Middle frontal gyrus (tissue), 1 donor: Measurements from ENCODE around the gene ZEB2.

Experiments
- DNase-seq: peaks from one replicate; pipeline ENCODE4 v3.0.0-alpha.2; 2015; ENCODE audit warnings: low spot score; ENCODE audit errors: extremely low spot score

The ZEB2 gene

DNA sequence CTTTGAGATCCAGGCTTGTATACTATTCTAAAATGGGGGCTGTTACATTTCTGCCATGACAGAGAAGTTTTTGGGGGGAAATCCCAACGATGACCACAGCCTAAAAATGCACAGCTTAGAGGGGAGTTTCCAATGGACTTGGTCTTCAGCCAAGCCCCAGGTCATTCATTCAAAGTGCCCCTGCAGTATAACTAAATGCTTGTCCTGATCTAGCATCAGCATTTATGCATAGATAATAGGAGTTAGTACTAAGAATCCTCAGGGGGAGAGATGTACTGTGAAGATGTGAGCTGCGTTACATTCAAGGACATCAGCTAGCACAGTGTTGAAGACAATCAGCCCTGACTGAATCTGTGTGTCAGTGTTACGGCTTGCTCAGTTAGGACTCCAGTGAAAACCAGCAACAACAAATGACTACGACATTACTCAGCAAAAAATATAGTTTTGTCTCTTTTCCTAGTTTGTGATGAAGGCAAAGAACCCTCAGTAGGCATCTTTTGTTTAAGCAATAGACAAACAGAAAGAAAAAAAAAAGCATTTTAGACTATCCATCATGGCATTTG is 160.9 kb downstream of the ZEB2 start:
- DNase-seq = no peak

GRCh38 chr2:144358374-144358964 is 161.4 kb downstream of the ZEB2 start:
- no peak for DNase-seq

DNA sequence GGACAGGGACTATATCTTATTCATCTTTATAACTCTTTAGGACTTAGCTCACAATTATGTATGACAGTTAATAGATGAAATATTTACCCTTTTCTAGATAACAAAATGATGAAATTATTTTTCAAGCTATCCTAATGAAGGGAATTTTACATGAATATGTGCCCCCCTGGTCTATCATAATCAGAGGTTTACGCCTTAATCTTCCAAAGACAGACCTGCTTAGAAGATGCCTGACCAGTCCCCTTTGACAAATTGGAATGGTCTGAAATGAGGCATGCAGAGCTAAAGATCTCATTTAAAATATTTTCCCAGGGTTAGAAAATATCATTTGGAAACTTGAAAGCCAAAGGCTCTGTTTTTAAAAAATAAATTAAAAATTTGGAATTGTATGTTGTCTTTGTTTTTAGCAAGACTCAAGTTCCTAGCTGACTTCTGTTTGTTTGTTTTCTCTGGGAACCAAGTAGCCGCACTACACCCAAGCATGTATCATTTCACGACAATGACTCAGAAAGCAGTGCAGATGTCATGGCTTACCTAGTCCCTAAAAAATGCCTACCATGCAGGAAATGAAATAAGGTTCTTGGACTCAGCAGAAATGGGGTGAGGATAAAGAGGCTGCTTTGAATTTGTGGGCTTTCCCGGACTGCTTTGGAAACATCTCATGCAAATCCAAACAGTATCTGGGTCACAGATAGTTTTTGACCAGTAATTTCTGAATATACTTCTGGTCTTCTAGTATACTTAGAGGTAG is 162.1 kb downstream of the ZEB2 start:
- DNase-seq = no peak

DNA sequence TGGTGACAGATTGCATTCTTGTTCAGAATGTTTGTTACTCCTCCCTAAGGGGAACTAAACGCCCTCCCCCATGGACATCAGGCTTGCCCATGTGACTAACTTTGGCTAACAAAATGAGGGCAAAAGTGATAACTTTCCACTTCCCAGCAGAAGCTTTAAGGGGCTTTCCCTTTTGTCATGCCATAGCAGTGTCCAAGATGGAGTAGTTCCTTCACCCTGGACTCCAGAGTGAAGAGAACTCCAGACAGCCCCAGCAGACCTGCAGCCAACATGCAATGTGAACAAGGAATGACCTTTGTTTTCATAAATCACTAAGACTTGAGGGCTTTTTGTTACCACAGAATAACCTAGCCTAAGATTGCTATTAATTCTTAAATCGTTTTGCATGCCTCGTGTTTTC is 163.5 kb downstream of the ZEB2 start:
- no peak for DNase-seq

DNA sequence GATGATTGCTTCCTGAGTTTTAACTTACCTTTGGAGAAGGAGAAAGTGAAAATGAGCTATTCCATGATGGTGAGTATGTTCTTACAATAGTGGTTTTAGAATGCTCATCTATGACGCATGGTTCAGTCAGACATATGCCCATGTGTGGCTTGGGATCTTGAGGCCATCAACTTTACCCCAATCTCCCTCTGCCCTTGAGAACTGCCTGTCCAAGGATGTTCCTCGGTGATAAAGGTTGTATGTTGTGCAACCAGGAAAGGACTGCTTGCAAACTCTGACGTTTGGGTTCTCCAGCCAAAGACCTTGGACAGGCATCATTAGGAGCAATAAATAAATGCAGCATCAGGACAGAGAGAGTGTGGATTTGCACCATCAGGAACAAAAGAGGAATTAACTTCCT is 165.0 kb downstream of the ZEB2 start:
- DNase-seq = no peak

GRCh38 chr2:144351687-144352086 is 168.2 kb downstream of the ZEB2 start:
- DNase-seq = no peak

DNA sequence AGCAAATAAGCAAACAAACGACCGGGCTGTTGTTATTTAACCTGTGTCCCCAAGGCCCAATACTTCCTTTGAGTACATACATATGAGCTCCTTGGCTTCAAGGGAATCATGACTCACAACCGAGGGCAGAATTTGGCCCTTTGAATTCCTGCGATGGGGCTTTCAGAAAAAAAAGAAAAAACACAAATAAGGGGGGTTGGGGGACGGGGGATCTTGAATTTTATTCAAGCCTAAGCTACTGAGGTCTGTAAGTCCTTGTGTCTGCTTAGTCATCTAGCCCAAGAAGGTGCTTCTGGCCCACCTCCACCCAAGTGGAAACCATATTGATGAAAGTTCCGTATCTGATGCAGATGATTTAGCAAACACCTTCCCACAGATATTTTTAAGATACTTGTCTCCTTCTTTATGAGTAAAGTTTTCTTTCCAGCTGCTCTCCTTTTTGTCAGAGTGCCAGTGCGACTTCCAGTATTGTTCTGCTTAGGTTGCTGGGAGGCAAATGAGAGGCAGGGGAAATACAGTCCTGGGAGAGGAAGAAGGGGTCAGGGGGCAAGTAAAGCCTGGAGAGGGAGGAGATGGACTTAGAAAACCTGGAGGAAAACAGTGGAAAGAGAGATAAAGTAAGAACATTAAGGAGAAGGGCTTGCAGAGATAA is 169.6 kb downstream of the ZEB2 start:
- DNase-seq = no peak

- no peak for DNase-seq
Observed at GRCh38 chr2:144349674-144350073, 170.2 kb downstream of the ZEB2 start.

- DNase-seq = no peak
Observed at GRCh38 chr2:144348846-144349245, 171.1 kb downstream of the ZEB2 start.

DNA sequence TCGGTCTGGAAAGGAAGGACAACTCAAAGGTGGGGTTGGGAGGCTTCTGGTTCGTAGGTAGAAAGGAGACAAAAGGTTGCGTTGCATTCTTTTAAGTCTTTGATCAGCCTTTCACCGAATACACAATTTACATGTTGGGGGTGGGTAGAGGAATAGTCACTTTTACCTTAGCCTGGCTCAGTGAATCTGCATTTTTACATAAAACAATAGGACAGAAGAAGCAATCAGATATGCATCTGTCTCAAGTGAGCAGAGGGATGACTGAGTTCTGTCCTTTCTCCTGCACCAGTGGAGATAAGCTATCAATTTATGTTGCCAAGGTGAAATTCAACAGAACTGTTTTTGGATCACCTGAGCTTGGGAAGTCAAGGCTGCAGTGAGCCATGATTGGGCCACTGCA is 173.7 kb downstream of the ZEB2 start:
- no peak for DNase-seq

GRCh38 chr2:144343145-144343544 is 176.8 kb downstream of the ZEB2 start:
- DNase-seq = no peak

GRCh38 chr2:144341538-144341937 is 178.4 kb downstream of the ZEB2 start:
- no peak for DNase-seq

DNA sequence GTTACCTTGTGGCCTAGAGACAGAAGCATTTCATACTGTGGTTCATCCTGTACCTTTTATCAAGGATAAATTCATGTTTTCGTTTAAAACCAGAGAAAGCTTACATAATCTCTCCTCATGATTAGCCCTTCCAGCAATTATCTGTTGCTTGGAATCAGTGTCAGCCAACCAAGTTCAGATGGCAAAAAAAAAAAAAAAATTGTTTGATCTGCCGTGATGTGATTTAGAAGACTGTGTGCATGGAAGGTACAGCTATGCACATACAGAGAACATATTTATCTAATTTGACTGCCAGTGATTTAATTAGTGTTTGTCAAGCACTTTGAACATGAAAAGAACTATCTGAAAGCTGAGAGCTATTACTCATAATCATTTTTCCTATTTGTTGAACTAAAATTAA is 180.9 kb downstream of the ZEB2 start:
- no peak for DNase-seq

DNA sequence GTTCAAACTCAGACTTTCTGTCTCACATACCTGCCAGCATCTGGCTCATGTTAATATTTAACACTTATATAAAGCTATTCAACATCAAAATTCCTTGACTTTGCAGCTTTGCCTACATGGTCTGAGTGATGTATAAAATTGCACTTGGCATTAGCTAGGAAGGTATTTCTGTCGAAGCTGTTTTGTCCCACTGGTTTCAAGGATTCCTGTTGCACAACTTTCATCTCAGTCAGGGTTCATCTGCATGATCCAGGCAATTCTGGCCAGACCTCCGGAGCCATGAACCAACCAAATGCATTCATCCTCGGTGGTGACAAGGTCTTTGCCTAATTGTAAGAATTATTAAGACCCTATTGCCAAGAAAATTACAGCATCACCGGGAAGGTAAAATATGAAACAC is 185.4 kb downstream of the ZEB2 start:
- no peak for DNase-seq
